Measurements from ENCODE around the gene PIP5K1B.

DNA sequence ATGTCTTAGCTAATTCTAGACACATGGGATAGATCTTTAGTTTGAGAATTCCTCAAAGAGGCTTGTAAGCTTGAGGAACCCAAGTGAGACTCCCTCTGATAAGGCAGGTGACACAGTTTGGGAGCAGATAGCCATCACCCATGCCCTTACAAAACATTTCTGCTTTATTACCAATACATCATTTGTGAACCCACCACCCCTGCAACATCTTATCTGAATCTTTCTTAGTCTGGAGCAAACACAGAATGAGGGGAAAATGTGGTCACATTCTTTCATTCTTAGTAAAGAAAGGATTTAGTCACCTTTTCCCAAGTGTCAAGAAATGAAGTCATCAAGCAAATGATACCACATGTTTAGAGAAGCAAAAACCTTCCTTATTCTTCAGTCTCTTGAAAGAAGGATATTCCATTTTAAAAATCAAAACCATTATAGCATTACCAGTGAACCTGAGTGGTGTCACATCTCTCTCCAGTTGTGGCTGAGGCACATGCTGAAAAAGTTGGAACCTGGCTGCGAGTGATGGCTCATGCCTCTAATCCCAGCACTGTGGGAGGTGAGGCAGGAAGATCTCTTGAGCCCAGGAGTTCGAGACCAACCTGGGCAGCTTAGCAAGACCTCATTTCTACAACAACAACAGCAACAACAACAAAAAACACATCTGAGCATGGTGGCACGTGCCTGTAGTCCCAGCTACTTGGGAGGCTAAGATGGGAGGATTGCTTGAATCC is 243.0 kb downstream of the PIP5K1B start:
- TF ChIP-seq, protein P1, sequence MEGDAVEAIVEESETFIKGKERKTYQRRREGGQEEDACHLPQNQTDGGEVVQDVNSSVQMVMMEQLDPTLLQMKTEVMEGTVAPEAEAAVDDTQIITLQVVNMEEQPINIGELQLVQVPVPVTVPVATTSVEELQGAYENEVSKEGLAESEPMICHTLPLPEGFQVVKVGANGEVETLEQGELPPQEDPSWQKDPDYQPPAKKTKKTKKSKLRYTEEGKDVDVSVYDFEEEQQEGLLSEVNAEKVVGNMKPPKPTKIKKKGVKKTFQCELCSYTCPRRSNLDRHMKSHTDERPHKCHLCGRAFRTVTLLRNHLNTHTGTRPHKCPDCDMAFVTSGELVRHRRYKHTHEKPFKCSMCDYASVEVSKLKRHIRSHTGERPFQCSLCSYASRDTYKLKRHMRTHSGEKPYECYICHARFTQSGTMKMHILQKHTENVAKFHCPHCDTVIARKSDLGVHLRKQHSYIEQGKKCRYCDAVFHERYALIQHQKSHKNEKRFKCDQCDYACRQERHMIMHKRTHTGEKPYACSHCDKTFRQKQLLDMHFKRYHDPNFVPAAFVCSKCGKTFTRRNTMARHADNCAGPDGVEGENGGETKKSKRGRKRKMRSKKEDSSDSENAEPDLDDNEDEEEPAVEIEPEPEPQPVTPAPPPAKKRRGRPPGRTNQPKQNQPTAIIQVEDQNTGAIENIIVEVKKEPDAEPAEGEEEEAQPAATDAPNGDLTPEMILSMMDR (IDR thresholded peaks at IDR 0.05; ENCODE audit: borderline replicate concordance, extremely low read depth, low read length, poor library complexity, severe bottlenecking), result no peak
- TF ChIP-seq EZH2 (IDR thresholded peaks at IDR 0.05; ENCODE audit: borderline replicate concordance, low read depth, low read length, severe bottlenecking), result no peak
